Measurements from ENCODE around the gene BTBD6. TPM values are rescaled to one million over a fixed set of nuclear protein-coding genes. Genes with fewer than 3 reads are reported as not detected.
"Not testable (repeated sequence)": the region's sequence is repeated elsewhere in the genome, so short reads cannot be mapped to it uniquely, and the experiment has no call there.

The BTBD6 gene
- total and polyA plus RNA-seq, 9 donors, result 16.6 to 40.1 (median 34.4) TPM

DNA sequence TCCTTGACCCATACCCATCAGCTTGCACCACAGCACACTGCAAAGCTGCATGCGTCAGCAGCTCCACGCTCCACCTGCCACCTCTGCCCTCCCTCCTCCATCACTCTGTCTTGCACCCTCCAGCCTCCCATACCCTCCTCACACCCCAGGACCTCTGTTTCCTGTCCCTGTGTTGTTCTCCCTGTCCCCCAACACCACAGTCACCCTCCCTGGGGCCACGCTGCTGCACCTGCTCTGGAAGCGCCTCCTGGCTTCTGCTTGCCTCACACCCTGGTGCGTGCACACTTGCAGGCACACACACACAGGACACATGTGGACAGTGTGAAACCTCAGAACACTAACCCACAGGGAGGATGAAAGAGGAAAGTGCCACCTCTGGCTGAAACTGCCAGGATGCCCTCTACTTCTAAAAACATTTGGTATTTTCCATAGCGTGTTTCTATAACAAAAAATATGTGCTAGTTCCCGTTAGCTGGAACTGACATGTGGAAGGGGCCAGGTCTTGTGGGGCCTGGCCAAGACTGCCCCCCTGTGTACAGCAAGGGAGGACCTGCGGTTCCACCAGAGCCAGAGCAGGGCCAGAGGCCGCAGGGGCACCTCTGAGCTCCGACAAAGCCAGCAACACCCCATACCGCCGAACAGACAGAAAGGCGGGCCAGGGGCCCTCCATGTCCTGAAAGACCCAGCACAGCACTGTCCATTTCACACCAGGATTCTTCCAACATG is 42.5 kb downstream of the BTBD6 start:
- Histone ChIP-seq H3K4me1 (ENCODE audit: insufficient read depth) (peaks cover 10% of the 10 kb centered on the region), H3K9me3 (no peaks in the 10 kb centered on the region), H3K4me3 (no peak overlapping the region), H3K36me3 (no peaks in the 10 kb centered on the region), H3K27me3 (no peaks in the 10 kb centered on the region), H3K27ac (no peak overlapping the region)
- intact Hi-C loops (cut with DNase I), result no loop called here
- no peak for DNase-seq
- 81 to 83% (median 82%) methylated on average over 13 of the region's 13 CpGs for WGBS, 3 donors
- no peak for TF ChIP-seq POLR2A (IDR thresholded peaks at IDR 0.05)
- no peak for TF ChIP-seq EP300 (IDR thresholded peaks at IDR 0.05)
- TF ChIP-seq CTCF (IDR thresholded peaks at IDR 0.05), result no peak

GRCh38 chr14:105292826-105293711 is 44.7 kb downstream of the BTBD6 start:
- no peak overlapping the region for H3K27ac ChIP-seq

GRCh38 chr14:105294142-105294597 is 45.8 kb downstream of the BTBD6 start:
- Histone ChIP-seq H3K27ac (no peak overlapping the region), H3K4me1 (ENCODE audit: insufficient read depth) (peaks cover 12% of the 10 kb centered on the region), H3K27me3 (no peaks in the 10 kb centered on the region), H3K9me3 (no peaks in the 10 kb centered on the region), H3K36me3 (no peaks in the 10 kb centered on the region), H3K4me3 (no peak overlapping the region)
- TF ChIP-seq POLR2A (IDR thresholded peaks at IDR 0.05) (no peak), CTCF (IDR thresholded peaks at IDR 0.05) (no peak), EP300 (IDR thresholded peaks at IDR 0.05) (no peak)
- no peak for DNase-seq
- WGBS, 3 donors, result 67 to 76% (median 70%) methylated on average over 10 to 15 of the region's 15 CpGs
- intact Hi-C loops (cut with DNase I), result no loop called here

More at GRCh38 chr14:105292826-105293711, 44.7 kb downstream of the BTBD6 start:
- no peak for DNase-seq
- Histone ChIP-seq H3K9me3 (no peaks in the 10 kb centered on the region), H3K4me3 (no peak overlapping the region), H3K4me1 (ENCODE audit: insufficient read depth) (peaks cover 10% of the 10 kb centered on the region), H3K36me3 (no peaks in the 10 kb centered on the region), H3K27me3 (no peaks in the 10 kb centered on the region)
- intact Hi-C loops (cut with DNase I), result no loop called here
- TF ChIP-seq POLR2A (IDR thresholded peaks at IDR 0.05) (no peak), EP300 (IDR thresholded peaks at IDR 0.05) (no peak), CTCF (IDR thresholded peaks at IDR 0.05) (no peak)
- WGBS, 3 donors, result 78 to 83% (median 78%) methylated on average over 24 to 26 of the region's 26 CpGs

- H3K9me3 ChIP-seq; intact Hi-C loops (cut with DNase I): not testable (repeated sequence)
Measured at GRCh38 chr14:105297311-105297710, 49.0 kb downstream of the BTBD6 start.

More at GRCh38 chr14:105297311-105297710, 49.0 kb downstream of the BTBD6 start:
- H3K4me3 ChIP-seq, H3K27me3 ChIP-seq, H3K36me3 ChIP-seq, DNase-seq, H3K27ac ChIP-seq: not testable (repeated sequence)
- peaks cover 10% of the 10 kb centered on the region for H3K4me1 ChIP-seq (ENCODE audit: insufficient read depth)
- WGBS, 3 donors, result 95 to 98% (median 95%) methylated on average over 11 of the region's 11 CpGs

Data from ovary (tissue), 9 donors.